ENCODE data around the gene OSBP2.

DNA sequence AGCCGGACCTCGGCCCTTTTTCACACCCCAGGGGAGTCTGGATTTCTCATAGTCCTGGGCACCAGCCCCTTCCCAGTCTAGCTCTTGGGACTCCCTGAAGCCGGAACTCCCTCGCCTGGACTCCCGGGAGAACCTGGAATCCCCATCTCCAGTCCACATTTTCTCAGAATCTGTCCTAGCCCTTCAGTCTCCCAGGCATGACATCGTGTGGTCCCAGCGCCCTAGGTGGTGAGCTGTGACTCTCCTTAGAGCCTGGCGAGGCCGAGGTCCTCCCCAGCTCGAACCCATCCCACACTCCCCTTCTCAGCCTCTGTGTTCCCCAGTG lies 26.3 kb upstream of the OSBP2 start:
- TF ChIP-seq YY1 (IDR thresholded peaks at IDR 0.05; ENCODE audit: low read depth, low read length) (no peak), BCLAF1 (IDR thresholded peaks at IDR 0.05) (no peak), MXI1 (IDR thresholded peaks at IDR 0.05; ENCODE audit: low read depth, low read length) (no peak), POLR2A (IDR thresholded peaks at IDR 0.05; ENCODE audit: low read depth, low read length) (no peak)
- TF ChIP-seq, protein P1, sequence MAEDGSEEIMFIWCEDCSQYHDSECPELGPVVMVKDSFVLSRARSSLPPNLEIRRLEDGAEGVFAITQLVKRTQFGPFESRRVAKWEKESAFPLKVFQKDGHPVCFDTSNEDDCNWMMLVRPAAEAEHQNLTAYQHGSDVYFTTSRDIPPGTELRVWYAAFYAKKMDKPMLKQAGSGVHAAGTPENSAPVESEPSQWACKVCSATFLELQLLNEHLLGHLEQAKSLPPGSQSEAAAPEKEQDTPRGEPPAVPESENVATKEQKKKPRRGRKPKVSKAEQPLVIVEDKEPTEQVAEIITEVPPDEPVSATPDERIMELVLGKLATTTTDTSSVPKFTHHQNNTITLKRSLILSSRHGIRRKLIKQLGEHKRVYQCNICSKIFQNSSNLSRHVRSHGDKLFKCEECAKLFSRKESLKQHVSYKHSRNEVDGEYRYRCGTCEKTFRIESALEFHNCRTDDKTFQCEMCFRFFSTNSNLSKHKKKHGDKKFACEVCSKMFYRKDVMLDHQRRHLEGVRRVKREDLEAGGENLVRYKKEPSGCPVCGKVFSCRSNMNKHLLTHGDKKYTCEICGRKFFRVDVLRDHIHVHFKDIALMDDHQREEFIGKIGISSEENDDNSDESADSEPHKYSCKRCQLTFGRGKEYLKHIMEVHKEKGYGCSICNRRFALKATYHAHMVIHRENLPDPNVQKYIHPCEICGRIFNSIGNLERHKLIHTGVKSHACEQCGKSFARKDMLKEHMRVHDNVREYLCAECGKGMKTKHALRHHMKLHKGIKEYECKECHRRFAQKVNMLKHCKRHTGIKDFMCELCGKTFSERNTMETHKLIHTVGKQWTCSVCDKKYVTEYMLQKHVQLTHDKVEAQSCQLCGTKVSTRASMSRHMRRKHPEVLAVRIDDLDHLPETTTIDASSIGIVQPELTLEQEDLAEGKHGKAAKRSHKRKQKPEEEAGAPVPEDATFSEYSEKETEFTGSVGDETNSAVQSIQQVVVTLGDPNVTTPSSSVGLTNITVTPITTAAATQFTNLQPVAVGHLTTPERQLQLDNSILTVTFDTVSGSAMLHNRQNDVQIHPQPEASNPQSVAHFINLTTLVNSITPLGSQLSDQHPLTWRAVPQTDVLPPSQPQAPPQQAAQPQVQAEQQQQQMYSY (CRISPR knock-in tag; IDR thresholded peaks at IDR 0.05), result no peak
- TF ChIP-seq, protein P2, sequence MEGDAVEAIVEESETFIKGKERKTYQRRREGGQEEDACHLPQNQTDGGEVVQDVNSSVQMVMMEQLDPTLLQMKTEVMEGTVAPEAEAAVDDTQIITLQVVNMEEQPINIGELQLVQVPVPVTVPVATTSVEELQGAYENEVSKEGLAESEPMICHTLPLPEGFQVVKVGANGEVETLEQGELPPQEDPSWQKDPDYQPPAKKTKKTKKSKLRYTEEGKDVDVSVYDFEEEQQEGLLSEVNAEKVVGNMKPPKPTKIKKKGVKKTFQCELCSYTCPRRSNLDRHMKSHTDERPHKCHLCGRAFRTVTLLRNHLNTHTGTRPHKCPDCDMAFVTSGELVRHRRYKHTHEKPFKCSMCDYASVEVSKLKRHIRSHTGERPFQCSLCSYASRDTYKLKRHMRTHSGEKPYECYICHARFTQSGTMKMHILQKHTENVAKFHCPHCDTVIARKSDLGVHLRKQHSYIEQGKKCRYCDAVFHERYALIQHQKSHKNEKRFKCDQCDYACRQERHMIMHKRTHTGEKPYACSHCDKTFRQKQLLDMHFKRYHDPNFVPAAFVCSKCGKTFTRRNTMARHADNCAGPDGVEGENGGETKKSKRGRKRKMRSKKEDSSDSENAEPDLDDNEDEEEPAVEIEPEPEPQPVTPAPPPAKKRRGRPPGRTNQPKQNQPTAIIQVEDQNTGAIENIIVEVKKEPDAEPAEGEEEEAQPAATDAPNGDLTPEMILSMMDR (IDR thresholded peaks at IDR 0.05 in 2 of 3, conservative IDR thresholded peaks at IDR 0.05 in 1 of 3; ENCODE audit: control insufficient read depth in 2 of 3, extremely low read depth in 1 of 3, insufficient read depth in 1 of 3, low read depth in 3 of 3, low read length in 3 of 3), result no peak
